ENCODE data around the gene EXOC5. TPM values are rescaled to one million over a fixed set of nuclear protein-coding genes. Genes with fewer than 3 reads are reported as not detected.
"Not testable (repeated sequence)": the region's sequence is repeated elsewhere in the genome, so short reads cannot be mapped to it uniquely, and the experiment has no call there.

The EXOC5 gene
- polyA plus RNA-seq, 3 donors: 55.0 to 62.9 (median 57.9) TPM

DNA sequence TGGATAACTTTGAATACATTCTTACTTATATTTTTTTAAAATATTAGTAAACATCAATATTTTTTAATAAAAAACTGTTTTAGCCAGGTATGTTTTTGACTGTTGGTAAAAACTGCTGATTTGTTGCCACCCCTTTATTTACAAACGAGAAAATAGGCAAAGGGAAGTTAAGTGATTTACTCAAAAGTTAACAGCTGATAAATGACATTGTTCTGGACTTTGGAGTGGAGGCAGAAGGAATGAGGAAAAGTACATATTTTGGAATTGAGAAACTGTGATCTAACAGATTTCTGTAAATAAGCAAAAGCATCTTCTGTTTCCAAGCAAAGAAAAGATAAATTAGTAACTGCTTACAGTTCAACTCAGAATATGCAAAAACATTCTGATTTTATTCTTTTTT lies 4.5 kb upstream of the EXOC5 start:
- no peak for DNase-seq

DNA sequence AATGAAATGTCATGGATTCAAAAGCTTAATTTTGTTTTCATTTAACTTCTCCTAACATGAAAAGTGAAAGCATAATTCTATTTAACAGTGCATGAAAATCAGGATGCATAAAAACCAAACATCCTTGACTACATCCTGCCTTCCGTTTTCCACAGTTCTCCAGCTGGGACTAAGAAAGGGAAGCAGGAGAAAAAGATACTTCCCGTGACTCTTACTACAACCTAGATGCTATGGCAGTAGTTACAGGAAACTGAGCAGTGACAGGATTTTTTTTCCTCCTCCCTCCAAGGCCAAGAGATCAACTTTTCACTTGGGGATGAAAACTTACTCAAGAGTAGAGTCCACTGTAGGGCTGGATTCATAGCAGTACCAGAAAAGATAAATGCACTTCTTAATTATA lies 2.6 kb downstream of the EXOC5 start:
- no peak for DNase-seq

- no peak for DNase-seq
Observed at GRCh38 chr14:57262117-57262516, 6.6 kb downstream of the EXOC5 start.

DNA sequence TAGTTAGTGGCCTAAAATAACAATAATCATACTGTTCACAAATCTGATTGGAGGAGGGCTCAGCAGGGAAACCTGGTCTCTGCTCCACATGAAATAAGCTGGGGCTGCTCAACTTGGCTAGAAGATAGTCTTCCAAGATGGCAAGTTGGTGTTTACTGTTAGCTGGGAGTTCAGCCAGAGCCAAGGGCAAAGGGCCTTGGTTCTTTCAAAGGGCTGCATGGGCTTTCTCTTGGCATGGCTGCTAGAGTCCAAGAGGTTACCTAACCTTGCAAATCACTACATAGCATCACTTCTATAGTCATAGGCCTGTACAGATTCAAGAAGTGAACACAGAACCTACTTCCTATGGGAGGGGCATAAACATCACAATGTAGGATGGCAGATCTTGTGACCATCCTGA lies 7.1 kb downstream of the EXOC5 start:
- no peak for DNase-seq

DNA sequence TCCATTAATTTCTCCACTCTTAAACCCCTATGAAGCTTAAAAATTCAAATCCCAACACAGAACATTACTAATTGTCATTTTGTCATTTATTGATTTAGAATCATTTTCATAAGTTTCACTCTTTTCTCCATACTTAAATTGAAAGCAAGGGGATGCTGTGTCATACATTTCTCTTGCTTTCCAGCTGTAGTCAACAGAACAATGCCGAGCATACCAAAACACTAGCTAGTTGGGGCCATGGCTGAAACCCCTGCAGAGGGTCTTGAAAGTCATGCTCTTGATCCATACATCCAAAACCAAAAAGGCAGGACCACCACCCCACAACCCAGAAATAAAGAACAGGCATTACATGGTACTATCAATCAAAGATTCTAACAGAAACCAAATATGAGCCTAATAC lies 9.0 kb downstream of the EXOC5 start:
- DNase-seq: no peak

- DNase-seq: not testable (repeated sequence)
Observed at GRCh38 chr14:57258221-57258620, 10.5 kb downstream of the EXOC5 start.

- no peak for DNase-seq
Observed at GRCh38 chr14:57254884-57255283, 13.8 kb downstream of the EXOC5 start.

- no peak for DNase-seq
Observed at GRCh38 chr14:57246933-57247657, 21.6 kb downstream of the EXOC5 start.

- DNase-seq: no peak
Observed at GRCh38 chr14:57245941-57246340, 22.8 kb downstream of the EXOC5 start.

GRCh38 chr14:57244106-57244505 lies 24.6 kb downstream of the EXOC5 start:
- DNase-seq: no peak

DNA sequence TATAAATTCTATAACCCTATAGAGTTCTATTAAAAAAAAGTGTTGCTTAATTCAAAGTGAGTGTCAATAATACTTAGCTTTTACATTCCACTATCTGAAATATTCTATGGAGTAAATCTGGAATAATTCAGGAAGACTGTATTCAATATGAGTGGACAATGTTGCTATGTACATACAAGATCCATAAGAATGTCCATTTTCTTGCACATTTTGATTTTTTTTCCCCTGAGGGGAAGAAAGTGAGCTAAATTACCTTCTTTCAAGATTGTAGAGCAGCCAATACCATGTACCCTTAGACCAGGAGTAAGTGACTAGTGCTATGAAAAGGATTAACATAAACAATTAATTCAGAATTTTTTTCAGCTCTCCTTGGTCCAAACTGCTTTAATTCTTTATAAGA lies 25.4 kb downstream of the EXOC5 start:
- no peak for DNase-seq

- DNase-seq: not testable (repeated sequence)
Observed at GRCh38 chr14:57240115-57240514, 28.6 kb downstream of the EXOC5 start.

- no peak for DNase-seq
Observed at GRCh38 chr14:57232006-57232405, 36.7 kb downstream of the EXOC5 start.

DNA sequence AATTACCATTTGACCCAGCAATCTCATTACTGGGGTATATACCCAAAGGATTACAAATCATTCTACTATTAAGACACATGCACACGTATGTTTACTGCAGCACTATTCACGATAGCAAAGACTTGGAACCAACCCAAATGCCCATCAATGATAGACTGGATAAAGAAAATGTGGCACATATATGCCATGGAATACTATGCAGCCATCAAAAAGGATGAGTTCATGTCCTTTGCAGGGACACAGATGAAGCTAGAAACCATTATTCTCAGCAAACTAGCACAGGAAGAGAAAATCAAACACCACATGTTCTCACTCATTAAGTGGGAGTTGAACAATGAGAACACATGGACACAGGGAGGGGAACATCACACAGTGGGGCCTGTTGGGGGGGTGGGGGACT lies 40.4 kb downstream of the EXOC5 start:
- DNase-seq: not testable (repeated sequence)

GRCh38 chr14:57227083-57227482 lies 41.6 kb downstream of the EXOC5 start:
- DNase-seq: no peak

- no peak for DNase-seq
Observed at GRCh38 chr14:57221931-57222330, 46.8 kb downstream of the EXOC5 start.

DNA sequence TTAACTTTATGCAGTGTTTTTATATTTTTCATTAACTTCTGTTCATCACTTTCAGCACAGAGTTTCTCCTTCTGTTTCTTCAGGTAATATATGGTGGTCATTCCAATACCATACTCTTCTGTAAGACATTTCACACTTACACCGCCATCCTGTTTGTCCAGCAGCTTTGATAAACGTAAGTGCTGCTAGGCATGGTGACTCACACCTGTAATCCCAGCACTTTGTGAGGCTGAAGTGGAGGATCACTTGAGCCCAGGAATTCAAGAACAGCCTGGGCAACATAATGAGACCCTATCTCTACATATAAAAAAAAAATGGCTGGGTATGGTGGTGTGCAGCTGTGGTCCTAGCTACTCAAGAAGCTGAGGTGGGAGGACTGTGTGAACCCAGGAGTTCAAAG lies 55.8 kb downstream of the EXOC5 start:
- no peak for DNase-seq

- DNase-seq: no peak
Observed at GRCh38 chr14:57209561-57209960, 59.1 kb downstream of the EXOC5 start.

DNA sequence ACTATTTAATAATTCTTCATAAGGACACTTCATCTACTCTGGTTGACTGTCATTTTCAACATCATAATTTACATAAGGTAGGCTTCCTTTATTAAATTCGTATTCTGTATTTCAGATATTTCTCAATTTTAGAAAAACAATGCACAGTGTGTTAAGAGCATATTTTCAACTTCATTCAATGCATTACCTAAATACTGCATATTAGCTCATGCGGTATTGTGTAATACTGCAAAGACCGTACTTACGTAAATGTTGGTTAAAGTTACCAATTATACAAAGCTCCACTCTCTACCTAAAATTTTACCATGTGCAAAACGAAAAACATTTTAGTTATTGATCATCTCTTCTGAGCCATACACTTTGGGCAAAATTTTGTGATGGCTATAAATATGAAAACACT lies 62.8 kb downstream of the EXOC5 start:
- DNase-seq: no peak

DNA sequence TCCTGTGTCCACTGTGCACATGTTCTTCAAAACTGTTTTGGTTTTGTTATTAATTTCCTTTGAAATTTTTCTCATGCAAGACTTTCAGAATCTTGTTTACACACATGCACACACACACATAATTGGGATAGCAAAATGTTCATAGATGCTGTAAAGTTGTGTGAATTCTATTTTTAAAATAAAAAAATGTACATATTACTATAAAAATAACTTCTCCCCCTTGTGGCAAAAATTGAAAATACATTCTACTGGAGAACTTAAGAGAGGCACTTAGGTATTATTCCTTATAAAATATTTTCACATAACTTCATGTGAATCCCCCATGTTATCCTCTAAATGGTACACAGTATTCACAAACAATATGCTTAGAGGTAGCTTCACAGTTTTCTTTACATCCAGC lies 66.0 kb downstream of the EXOC5 start:
- DNase-seq: not testable (repeated sequence)

GRCh38 chr14:57199921-57200320 lies 68.8 kb downstream of the EXOC5 start:
- DNase-seq: no peak

DNA sequence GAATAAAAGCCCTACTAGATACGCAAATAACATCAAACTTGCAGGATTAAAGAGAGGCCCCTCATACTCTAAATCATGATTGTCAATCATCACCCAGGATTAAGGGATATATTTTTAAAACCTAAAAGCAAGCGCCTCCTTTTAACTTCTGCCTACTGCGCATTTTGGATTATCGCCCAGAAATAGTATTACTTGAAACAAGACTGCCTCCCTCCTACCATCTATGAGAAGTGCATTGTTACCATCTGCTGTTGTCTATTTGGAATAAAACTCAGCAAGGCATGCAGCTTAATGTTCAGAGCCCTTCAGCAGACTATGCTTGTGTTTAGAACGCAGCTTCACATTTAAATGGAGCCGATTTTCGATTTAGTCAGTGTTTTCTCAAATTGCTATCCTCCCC lies 79.6 kb downstream of the EXOC5 start:
- peak; percentile 10 for DNase-seq

- DNase-seq: no peak
Observed at GRCh38 chr14:57182760-57183503, 85.8 kb downstream of the EXOC5 start.

DNA sequence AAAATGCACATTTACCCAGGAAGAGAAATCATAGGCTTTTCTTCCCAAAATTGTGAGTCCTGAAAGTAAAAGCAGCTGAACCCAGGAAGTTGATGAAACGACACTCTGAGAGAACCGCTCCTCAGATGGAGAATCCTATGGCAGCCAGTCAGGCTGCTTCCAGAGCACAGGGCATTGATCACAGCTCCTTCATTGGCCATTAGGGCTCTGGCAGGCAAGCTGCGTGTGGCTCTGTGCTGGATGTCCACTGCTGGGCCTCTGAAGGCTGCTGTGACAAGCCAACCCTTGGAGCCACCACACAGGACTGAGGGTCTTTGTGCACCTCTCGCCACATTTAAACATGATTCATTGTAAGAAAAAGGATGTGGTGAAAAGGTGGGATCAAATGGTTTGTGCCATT lies 89.4 kb downstream of the EXOC5 start:
- DNase-seq: no peak
